Activated T-cell treated with anti-CD3 and anti-CD28 coated beads, Interleukin-2, amount 50 U/mL, for 24 hours (primary cell): ENCODE data around the gene CRISPLD2.
"Not testable (repeated sequence)": the region's sequence is repeated elsewhere in the genome, so short reads cannot be mapped to it uniquely, and the experiment has no call there.

Experiments
- DNase-seq: peaks from one replicate; pipeline ENCODE4 v3.0.0-alpha.2; 2020
- H3K27ac Mint-ChIP-seq: 2 replicates; pipeline ENCODE4 v1.8.0; 2020; ENCODE audit warnings: mild to moderate bottlenecking, mixed read lengths
- H3K27me3 Mint-ChIP-seq: 2 replicates; pipeline ENCODE4 v1.8.0; 2020; ENCODE audit warnings: mixed read lengths
- H3K36me3 Mint-ChIP-seq: 2 replicates; pipeline ENCODE4 v1.8.0; 2020; ENCODE audit warnings: low read depth, mixed read lengths
- H3K4me1 Mint-ChIP-seq: 2 replicates; pipeline ENCODE4 v1.8.0; 2020; ENCODE audit warnings: low read depth, mixed read lengths
- H3K4me3 Mint-ChIP-seq: 2 replicates; pipeline ENCODE4 v1.8.0; 2020; ENCODE audit warnings: mild to moderate bottlenecking, moderate library complexity, mixed read lengths
- H3K9me3 Mint-ChIP-seq: 2 replicates; pipeline ENCODE4 v1.8.0; 2020; ENCODE audit warnings: mixed read lengths

Gene CRISPLD2

DNA sequence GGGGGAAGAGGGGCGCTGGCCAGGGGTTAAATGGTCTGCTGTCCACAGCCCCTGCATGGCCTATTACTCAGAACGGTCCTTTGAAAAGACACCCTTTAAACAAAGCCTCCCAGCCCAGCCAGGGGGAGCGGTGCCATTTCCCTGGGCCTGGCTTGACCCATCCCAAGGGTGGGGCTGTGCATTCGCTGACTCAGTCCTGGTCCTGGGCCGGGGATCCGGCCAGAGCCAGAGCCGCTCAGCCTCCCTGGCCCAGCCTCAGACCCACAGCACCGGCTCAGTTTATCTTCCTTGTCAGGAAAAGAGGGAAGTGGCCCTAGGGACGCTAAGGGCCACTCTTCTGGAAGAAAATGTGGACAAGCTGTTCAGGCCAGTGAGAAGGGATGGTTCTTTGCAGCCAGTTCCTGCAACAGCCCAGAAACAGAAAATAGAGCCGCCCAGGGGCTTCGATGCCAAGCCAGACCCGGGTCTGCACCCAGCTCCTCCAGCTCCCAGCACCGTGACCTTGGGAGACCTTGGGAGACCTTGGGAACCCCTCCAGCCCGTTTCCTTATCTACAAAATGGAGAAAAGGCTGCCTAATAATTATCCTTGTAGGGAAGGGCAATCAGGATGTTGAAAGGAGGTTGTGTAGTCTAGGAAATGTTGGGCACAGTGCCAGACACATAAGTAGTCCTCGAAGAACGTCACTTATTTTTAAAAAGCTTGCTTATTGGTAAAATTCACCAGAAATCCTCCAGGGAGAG is 109.1 kb downstream of the CRISPLD2 start:
- no peaks in the 10 kb centered on the region for H3K36me3 Mint-ChIP-seq
- no peaks in the 10 kb centered on the region for H3K27me3 Mint-ChIP-seq
- no peak overlapping the region for H3K4me3 Mint-ChIP-seq
- no peaks in the 10 kb centered on the region for H3K9me3 Mint-ChIP-seq
- H3K27ac Mint-ChIP-seq = no peak overlapping the region
- no peak for DNase-seq
- peaks cover 3% of the 10 kb centered on the region for H3K4me1 Mint-ChIP-seq

GRCh38 chr16:84929421-84930297 is 109.9 kb downstream of the CRISPLD2 start:
- Mint-ChIP-seq H3K27ac (peak overlapping the region; percentile 85), H3K9me3 (no peaks in the 10 kb centered on the region), H3K27me3 (no peaks in the 10 kb centered on the region), H3K4me3 (no peak overlapping the region), H3K4me1 (peaks cover 3% of the 10 kb centered on the region), H3K36me3 (no peaks in the 10 kb centered on the region)
- DNase-seq = no peak

GRCh38 chr16:84930298-84931106 is 110.7 kb downstream of the CRISPLD2 start:
- Mint-ChIP-seq H3K27ac (peak overlapping the region; percentile 86), H3K9me3 (no peaks in the 10 kb centered on the region), H3K4me3 (no peak overlapping the region), H3K27me3 (no peaks in the 10 kb centered on the region), H3K36me3 (no peaks in the 10 kb centered on the region), H3K4me1 (peaks cover 3% of the 10 kb centered on the region)
- DNase-seq = peak; percentile 41

- H3K9me3 Mint-ChIP-seq = no peaks in the 10 kb centered on the region
- H3K4me1 Mint-ChIP-seq = peaks cover 3% of the 10 kb centered on the region
- no peaks in the 10 kb centered on the region for H3K27me3 Mint-ChIP-seq
- no peak for DNase-seq
- no peaks in the 10 kb centered on the region for H3K36me3 Mint-ChIP-seq
- peak overlapping the region; percentile 86 for H3K27ac Mint-ChIP-seq
- no peak overlapping the region for H3K4me3 Mint-ChIP-seq
Measured at GRCh38 chr16:84931107-84931494, 111.3 kb downstream of the CRISPLD2 start.

- Mint-ChIP-seq H3K4me1 (peaks cover 3% of the 10 kb centered on the region), H3K36me3 (no peaks in the 10 kb centered on the region), H3K4me3 (no peak overlapping the region), H3K9me3 (no peaks in the 10 kb centered on the region), H3K27ac (no peak overlapping the region), H3K27me3 (no peaks in the 10 kb centered on the region)
- DNase-seq = no peak
Measured at GRCh38 chr16:84931506-84931905, 111.7 kb downstream of the CRISPLD2 start.

GRCh38 chr16:84932681-84933080 is 112.9 kb downstream of the CRISPLD2 start:
- Mint-ChIP-seq H3K27me3 (no peaks in the 10 kb centered on the region), H3K27ac (no peak overlapping the region), H3K4me3 (no peak overlapping the region), H3K4me1 (peaks cover 3% of the 10 kb centered on the region), H3K9me3 (no peaks in the 10 kb centered on the region), H3K36me3 (no peaks in the 10 kb centered on the region)
- no peak for DNase-seq

DNA sequence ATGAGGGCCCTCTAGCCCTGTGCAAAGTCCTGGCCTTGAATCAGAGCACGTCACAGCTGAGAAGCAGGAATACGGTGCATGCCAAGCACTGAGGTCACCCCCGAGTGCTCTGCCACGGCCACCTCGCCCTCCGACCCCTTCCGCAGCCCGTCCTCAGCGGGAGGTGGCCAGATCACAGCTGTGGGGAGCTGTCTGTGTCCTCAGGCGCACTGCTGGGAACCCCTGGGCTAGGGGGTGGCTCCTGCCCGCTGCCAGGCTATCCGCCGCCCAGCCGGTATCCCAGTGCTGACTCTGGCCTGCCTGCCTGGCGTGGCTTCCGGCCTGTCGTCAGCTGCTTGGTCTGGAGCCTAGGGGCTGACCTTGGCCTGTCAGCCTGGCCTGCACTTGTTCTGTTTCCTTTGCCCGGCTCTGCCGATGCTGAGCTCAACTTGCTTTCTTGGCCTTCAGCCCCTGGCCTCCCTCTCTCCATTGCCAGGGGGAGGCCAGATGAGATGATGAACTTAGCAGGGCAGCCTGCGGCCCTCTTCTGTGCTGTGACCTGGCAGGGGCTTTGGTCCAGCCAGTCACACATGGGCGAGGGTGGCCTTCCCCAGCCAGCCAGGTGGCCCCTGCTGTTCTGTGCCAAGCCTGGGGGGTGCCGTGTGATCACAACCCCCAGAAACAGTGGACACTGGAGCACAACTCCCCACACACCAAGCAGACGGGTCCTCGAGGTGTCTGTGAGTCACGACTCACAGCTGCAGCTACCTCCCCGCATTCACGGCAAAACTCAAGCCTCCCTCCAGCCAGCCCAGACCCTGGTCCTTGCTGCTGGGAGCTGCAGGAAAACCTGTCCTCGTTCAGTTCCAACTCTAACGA is 114.2 kb downstream of the CRISPLD2 start:
- DNase-seq = no peak
- Mint-ChIP-seq H3K27me3 (no peaks in the 10 kb centered on the region), H3K9me3 (no peaks in the 10 kb centered on the region), H3K27ac (no peak overlapping the region), H3K4me3 (no peak overlapping the region), H3K4me1 (peaks cover 3% of the 10 kb centered on the region), H3K36me3 (no peaks in the 10 kb centered on the region)

GRCh38 chr16:84937196-84938005 is 117.6 kb downstream of the CRISPLD2 start:
- H3K27ac Mint-ChIP-seq = no peak overlapping the region
- no peak overlapping the region for H3K4me3 Mint-ChIP-seq
- H3K36me3 Mint-ChIP-seq = no peaks in the 10 kb centered on the region
- no peaks in the 10 kb centered on the region for H3K9me3 Mint-ChIP-seq
- peaks cover 9% of the 10 kb centered on the region for H3K27me3 Mint-ChIP-seq
- H3K4me1 Mint-ChIP-seq = no peaks in the 10 kb centered on the region
- no peak for DNase-seq

GRCh38 chr16:84938616-84939015 is 118.8 kb downstream of the CRISPLD2 start:
- not testable (repeated sequence) for H3K4me3 Mint-ChIP-seq

DNA sequence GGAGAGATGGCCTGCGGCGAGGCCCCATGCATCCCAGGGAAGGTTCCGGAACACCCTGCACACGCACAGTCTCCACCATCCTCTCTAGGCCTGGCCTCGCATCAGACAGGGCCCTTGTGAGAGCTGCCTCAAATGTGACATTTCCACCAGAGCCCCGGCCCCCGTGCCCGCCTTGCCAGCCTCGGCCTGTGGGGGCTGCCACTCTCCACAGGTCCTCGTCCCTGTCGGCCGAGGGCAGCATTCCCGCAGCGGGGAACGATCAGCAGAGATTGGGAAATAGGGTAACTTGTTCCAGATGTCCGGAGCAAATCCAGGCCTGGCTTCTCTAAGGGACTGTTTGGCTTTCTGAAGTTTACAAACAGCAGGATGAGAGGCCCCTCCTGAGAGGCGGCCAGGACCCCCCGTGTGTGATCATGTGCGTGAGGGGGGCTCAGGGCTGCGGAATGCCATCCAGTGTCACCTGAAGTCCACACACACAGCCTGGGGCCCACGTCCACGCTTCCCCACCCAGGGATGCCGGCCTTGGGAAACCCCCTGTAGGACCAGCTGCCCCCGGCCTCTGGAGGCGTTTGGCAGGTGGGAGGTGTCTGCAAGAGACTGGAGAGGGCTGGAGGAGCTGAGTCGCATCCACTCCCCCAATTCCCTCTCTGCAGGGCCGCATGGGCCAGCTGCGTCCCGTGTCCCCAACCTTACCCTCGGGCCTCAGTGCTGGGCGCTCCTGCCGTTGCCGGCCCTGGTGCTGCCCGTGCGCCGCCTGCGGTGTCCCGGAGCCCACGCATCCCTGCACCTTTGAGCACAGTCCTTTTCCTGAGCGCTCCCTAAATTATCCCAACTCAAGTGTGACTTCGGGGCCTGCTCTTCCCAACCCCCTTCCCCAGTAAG is 121.1 kb downstream of the CRISPLD2 start:
- no peak overlapping the region for H3K4me3 Mint-ChIP-seq
- no peak for DNase-seq
- H3K27me3 Mint-ChIP-seq = peaks cover 9% of the 10 kb centered on the region
- no peaks in the 10 kb centered on the region for H3K36me3 Mint-ChIP-seq
- no peaks in the 10 kb centered on the region for H3K9me3 Mint-ChIP-seq
- no peaks in the 10 kb centered on the region for H3K4me1 Mint-ChIP-seq
- H3K27ac Mint-ChIP-seq = no peak overlapping the region

More at GRCh38 chr16:84938616-84939015, 118.8 kb downstream of the CRISPLD2 start:
- not testable (repeated sequence) for H3K36me3 Mint-ChIP-seq, H3K27ac Mint-ChIP-seq, H3K9me3 Mint-ChIP-seq, H3K4me1 Mint-ChIP-seq, H3K27me3 Mint-ChIP-seq, DNase-seq

DNA sequence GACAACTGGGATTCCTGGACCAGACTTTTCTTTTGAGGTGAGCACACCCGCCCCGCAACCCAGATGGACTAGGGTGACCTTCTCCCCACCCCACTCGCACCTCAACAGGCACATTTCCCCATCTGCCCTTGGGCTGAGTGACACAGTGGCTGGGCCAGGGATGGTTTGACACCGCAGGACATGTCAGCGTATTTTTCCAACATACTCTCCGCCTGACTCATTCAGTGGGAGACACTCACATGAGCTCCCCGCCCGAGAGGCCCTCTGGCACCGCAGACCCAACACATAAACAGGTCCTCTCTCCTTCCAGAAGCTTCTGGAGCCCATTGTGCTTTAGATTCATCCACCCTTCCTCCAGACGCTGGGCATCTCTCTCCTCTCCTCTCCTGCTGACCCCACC is 122.1 kb downstream of the CRISPLD2 start:
- no peaks in the 10 kb centered on the region for H3K4me1 Mint-ChIP-seq
- no peak overlapping the region for H3K4me3 Mint-ChIP-seq
- DNase-seq = no peak
- H3K27ac Mint-ChIP-seq = no peak overlapping the region
- no peaks in the 10 kb centered on the region for H3K36me3 Mint-ChIP-seq
- H3K9me3 Mint-ChIP-seq = no peaks in the 10 kb centered on the region
- H3K27me3 Mint-ChIP-seq = peaks cover 9% of the 10 kb centered on the region

GRCh38 chr16:84942786-84943185 is 123.0 kb downstream of the CRISPLD2 start:
- H3K9me3 Mint-ChIP-seq = no peaks in the 10 kb centered on the region
- no peaks in the 10 kb centered on the region for H3K4me1 Mint-ChIP-seq
- H3K27me3 Mint-ChIP-seq = peaks cover 9% of the 10 kb centered on the region
- no peak for DNase-seq
- H3K27ac Mint-ChIP-seq = no peak overlapping the region
- no peaks in the 10 kb centered on the region for H3K36me3 Mint-ChIP-seq
- no peak overlapping the region for H3K4me3 Mint-ChIP-seq
